HL-60 (cell line): ENCODE data around the gene NDUFAF2.

Source experiments
- CTCF ChIP-seq: IDR thresholded peaks from one replicate; pipeline ENCODE4 v1.5.1; 2011; ENCODE audit warnings: low read length, control low read depth, inconsistent platforms; ENCODE audit not compliant: insufficient read depth
- GABPA ChIP-seq: IDR thresholded peaks from 2 replicates; pipeline ENCODE4 v1.6.1; 2012; ENCODE audit warnings: low read depth
- POLR2AphosphoS5 ChIP-seq: IDR thresholded peaks from 2 replicates; pipeline ENCODE4 v1.6.1; 2012; ENCODE audit warnings: low read depth

- TF ChIP-seq CTCF (no peak), GABPA (no peak), POLR2AphosphoS5 (no peak)
These were observed 187.6 kb downstream of the NDUFAF2 start for GRCh38 chr5:61132559-61132958.
